ENCODE data around the gene CRYZ.

Gene CRYZ

DNA sequence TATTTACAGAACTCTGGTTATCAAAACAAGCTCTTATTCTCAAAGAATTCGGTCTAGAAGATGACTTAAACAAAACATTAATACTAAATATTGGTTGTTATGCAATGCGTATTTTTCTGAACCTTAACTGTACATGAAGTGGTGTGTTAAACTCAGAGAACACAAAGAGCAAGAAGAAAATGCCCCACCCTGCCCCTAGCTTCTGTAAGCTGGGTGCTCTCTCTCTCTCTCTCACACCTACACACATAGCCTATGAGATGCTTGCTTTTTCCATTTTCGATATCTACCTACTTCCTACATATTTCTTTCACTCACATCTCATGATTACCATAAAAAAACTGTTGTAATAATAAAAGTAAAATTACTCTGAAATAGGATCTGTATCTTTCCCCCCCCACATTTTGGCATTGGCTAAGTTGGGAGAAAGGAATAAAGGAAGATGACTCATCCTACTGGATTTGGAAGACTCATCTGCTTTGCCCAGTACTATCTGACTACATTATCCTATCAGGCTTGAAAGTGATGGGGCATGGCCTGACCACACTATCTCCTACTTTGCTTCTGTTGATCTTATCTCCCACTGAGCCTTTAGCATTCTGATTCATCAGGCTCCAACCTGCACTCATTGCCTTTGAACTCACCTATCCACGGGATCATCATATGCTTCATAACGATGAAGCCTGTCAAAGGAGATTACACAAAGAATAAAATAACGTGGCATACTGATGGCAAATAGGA, 2.9 kb downstream of the CRYZ start:
- no peak for DNase-seq

DNA sequence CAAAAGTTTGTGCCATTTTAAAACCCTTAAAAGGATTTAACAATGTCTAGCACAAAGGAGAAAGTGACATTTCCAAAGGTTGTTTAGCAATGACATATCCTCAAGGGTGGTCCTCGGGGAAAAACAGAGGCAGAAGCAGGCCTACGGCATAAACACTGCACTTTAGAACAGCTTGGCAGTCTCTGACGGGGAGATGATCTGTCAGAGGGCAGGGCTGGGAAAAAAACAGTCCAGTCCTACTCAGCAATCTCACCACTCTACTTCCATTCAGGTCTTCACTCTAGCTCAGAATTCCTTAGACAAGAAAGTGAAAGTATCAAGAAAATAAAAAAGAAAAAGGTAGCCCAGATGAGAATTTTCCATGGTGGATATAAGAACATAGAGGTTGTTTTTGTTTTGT, 4.1 kb downstream of the CRYZ start:
- no peak for DNase-seq

- no peak for DNase-seq
These were observed 6.8 kb downstream of the CRYZ start for GRCh38 chr1:74726063-74726462.

DNA sequence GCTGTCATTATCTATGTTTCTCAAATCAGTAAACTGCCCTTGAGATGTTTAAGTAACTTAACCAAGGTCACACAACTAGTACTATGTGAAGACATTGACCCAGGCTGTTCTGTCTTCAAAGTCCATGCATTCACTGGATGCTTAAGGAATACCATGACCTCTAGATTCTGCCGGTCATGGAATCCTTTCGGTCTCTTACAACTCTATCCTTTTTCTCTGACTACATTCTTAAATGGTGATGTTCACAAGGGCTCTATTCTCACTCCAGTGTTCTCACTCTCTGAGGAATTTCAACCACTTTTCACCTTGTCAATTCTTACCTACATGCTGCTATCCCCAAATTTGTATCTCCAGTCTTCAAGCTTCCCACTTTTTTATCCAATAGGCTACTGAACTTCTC, 15.2 kb downstream of the CRYZ start:
- no peak for DNase-seq

DNA sequence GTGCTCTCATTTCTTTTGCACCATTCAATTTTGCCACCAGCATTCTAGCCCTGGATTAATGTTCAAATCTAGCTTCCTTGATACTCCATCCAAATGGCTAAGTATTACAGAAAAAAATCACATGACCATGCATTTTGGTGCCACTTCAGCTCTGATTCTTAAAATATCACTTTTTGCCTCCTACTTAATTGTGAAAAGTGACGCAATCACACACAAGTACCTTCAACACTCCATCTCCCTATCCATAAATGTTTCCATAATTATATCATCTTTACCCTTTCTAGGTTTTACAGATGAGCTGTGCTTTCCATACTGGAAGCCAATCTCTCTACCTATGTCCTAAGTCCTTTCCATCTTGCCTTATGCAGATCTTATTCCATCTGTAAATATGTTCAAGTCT, 16.0 kb downstream of the CRYZ start:
- no peak for DNase-seq

DNA sequence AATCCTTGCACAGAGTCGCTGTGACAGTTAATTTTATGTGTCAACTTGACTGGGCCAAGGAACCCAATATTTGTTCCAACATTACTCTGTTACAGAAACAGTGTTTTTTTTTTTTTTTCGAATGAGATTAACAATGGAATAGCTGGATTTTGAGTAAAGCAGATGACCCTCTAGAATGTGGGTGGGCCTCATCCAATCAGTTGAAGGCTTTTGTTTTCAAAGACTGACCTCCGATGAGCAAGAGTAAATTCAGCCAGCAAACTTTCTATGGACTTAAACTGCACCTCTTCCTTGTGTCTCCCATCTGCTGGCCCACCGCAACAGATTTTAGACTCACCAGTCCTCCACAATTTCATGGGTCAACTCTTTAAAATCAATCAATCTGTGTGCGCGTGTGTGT, 17.0 kb downstream of the CRYZ start:
- no peak for DNase-seq

DNA sequence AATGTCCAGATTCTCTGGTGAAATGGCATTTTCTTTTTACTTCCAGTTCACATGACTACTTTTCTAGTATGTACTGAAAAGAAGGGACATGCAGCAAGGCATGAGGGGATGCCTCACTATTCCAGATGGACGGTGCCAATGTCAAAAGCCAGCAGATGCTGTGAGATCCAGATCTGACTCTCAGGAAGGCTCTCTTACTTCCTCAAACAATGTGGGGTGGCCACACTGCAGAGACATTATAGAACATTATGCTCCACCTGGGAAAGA, 17.7 kb downstream of the CRYZ start:
- no peak for DNase-seq

GRCh38 chr1:74714429-74715235, 18.2 kb downstream of the CRYZ start:
- DNase-seq = no peak

DNA sequence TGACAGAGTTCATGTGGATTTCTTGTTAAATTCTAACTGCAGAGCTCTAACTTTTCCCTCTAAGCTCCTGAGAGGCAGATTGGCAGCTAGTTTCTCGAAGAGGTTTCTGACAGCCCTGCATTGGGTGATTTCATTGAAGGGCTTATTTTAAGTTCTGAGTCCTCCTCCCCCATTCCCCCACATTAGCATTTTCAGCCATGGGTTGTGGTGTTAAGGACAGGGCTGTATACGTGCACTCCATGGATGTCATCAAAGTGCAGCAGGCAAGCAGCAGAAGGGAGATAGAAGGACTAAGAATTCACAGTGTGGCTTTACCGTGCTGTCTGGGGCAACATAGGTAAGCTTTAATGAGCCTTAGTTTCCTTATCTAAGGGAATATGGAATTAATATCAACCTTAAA, 19.0 kb downstream of the CRYZ start:
- no peak for DNase-seq

DNA sequence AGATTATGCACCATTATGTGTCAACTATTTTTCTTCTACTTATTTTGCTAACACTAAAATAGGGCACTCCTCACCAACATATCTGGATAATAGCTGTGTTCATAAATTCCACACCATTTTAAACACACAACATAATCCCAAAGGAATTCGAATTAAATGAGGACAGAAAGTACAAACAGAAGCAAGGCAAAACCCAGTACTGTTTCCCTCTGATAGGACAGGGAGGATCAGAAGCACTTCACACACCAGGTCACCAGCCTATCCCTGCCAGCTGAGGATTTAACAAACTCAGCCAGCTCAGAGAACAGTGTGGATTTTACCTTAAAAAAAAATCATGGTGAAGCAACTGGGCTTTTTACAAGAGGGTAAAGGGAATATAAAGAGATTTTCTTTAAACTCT, 20.0 kb downstream of the CRYZ start:
- no peak for DNase-seq

DNA sequence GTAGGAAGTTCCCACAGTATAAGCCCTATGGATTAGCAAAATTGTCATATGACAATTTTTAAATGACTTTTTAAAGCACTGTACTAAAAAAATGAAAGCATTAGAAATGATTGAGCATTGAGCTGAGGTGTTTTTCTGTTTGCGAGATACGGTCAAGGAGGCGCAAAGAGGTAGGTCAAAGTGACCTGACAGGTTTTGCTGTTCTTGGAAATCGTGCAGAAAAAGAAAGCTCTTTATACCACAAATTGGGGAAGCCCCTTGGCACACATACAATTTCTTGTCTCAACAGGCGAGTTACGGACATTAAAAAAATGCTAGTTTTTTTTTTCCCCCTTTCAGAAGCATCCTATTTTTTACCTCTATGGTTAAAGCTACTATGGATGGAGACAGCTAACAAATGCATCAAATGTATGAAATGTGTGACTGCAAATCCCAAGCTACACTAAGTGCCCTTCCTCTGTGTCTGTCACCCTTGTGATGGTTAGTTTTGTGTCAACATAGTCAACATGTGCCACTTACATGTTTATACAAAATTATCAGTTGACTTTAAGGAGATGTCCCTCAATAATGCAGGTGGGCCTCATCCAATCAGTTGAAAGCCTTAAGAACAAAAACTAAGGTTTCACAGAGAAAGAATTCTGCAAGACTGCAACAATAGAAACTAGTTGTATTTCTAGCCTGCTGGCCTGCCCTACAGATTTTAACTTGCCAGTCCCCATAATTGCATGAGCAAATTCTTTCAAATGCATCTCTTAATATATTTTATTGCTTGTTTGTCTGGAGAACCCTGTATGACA, 29.3 kb downstream of the CRYZ start:
- no peak for DNase-seq

- no peak for DNase-seq
These were observed 33.5 kb downstream of the CRYZ start for GRCh38 chr1:74699331-74699730.

DNA sequence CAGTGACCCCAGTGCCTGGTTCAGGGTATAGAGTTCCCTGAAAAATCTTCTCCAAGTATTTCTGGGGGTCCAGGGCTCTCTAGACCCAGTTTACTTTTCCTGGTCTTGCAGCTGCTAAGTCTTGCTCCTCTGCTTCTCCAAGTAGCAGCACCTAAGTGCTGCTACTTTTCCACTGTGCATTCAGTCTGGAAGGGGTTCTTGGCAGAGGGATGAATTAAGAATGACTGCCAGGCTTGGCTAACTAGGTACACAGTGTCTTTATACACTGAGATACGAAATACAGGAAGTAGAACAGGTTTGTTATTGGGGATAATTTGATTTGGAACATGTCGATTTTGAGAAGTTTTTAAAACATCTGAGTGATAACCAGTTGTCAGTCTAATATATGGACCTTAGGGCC, 35.0 kb downstream of the CRYZ start:
- no peak for DNase-seq

GRCh38 chr1:74693473-74693872, 39.4 kb downstream of the CRYZ start:
- no peak for DNase-seq

- DNase-seq = no peak
These were observed 41.9 kb downstream of the CRYZ start for GRCh38 chr1:74690909-74691308.

GRCh38 chr1:74690364-74690696, 42.5 kb downstream of the CRYZ start:
- DNase-seq = no peak

DNA sequence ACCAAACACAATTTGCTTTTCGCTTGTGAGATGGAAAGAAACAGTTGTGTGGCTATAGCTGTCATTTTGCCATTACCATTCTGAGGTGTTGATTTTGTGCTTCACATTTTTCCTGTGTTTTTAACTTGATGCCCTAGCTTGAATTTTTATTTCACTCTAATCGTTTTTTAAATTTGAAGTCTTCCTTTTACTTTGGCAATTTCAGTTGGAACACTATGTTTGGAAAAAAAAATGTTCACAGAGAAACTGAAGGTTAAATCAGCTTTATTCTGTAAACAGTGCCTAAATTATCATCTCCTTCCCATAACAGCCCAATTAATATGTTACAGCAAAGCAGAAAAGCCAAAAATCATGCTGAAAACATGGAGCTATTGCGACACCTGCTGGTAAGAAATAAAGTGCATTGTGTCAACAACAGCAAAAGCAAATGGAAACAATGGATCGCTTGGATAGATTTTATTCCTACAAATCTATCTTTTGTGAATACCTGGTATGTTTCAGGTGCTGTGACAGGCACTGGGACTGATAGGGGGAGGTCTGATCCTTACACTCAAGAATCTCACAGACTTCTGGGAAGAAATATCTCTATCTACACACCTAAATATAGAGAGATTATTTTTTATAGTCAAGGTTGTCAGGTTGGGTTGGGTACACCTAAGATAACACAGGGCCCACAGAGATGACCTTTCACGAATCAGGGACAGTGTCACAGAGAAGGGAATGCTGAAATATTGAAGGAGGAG, 43.1 kb downstream of the CRYZ start:
- peak; percentile 57 for DNase-seq

GRCh38 chr1:74686928-74687327, 45.9 kb downstream of the CRYZ start:
- DNase-seq = no peak

DNA sequence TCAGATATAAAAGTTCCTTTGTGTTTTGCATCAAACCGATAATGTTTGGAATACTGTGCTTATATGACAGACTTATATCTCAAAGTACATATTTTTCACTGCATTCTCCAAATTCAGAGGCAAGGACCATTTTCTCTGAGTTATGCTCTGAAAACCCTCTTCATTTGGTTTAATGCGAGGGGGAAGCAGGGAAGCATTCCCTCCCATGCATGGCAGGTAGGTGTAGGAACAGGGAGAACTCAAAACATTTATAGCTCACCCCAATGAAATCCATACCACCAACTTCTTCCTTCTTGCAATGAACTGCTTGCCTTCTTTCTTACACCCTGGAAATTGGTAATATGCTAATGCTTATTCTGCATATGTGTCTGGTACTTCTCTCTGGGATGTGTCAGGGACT, 48.5 kb downstream of the CRYZ start:
- no peak for DNase-seq

DNA sequence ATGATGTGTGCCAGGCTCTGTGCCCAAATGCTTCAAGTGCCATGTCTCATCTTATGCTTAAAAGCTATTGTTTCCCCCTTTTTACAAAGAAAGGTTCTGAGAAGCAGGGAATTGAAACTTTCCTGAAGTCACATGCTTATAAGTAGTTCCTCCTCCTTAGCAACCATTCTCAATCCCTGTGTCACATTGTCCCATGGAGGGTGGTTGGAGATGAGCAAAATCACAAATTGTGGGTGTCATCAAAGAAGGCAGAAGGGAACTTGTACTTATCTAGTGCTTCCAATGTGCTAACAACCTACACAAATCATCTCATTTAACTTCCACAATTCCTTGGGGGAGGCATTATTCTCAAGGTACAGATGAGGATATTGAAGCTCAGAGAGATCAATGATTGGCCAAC, 49.2 kb downstream of the CRYZ start:
- no peak for DNase-seq

DNA sequence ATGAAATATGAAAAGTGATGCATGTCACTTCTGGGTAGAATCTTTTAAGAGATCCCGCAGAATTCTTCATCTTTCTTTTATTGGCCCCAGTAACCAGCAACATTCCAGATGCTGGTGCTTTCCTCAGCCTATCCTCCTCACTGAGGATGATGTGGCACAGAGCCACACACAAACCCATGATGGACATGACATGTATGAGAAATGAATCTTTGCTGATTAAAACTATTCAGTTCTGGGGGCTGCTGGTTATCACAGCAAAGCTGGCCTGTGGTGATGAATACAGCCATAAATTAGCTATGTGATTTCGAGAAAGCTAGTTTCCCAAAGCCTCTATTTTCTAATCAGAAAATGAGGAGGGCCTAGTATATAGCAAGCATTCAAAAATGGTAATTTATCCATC, 51.0 kb downstream of the CRYZ start:
- DNase-seq = no peak

- no peak for DNase-seq
These were observed 51.4 kb downstream of the CRYZ start for GRCh38 chr1:74681449-74681848.

DNA sequence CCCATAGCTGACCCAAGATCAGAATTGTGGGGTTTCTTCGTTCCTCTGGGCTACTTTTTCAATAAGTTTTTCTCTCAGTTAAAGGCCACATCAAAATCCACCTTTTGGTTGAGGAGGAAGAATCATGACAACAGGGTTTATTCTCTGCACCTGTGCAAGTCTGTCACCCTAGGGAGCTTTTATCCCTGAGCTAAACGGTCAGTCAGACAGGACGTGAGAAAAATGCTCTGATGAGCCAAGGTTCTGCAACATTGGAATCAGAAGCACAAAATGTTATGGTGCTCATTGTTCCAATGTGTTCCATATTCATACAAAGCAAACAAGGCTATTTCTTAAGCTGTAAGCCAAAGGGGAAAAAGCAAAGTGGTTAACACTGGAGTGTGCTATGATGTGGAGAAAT, 51.8 kb downstream of the CRYZ start:
- no peak for DNase-seq

DNA sequence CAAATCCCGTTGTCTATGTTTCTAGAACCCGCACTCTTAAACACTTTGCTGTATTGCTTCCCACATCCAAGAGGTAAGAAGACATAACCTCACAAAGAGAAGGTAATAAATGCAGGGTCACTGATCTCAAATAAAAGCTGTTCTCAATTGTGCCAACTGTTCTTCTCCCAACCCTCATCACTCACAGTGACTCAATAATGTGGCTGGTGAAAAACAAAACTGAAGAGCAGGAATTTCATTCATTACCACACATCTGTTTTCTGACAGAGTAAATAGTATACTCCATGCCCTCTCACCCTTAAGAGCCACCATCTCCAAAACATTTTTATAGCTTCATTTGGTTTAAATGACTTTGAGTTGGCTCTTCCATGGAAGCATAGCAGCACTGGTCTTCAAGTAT, 53.0 kb downstream of the CRYZ start:
- no peak for DNase-seq

Measured in CD4-positive, alpha-beta T cell treated with Interleukin-17A for 1 hour (primary cell).